GM23338 (cell line): ENCODE results near the gene VPS36. TPM values are rescaled to one million over a fixed set of nuclear protein-coding genes. Genes with fewer than 3 reads are reported as not detected.

Experiments used
- ATAC-seq: fragments of 200-7000 bp; cut with Tn5 transposase; 3 replicates; pipeline ENCODE4 v1.9.1; 2020
- DNase-seq: peaks from one replicate; pipeline ENCODE4 v3.0.0-alpha.2; 2015; ENCODE audit warnings: low spot score
- H2AFZ ChIP-seq: fragments of 200-600 bp; sonication (generic); 2 replicates; pipeline ENCODE4 v1.8.0; 2016; ENCODE audit warnings: antibody characterized with exemption, mild to moderate bottlenecking, moderate library complexity
- H3F3A ChIP-seq: fragments of 200-600 bp; sonication (generic); replicated peaks from 2 replicates; pipeline ENCODE4 v1.8.0; 2017; ENCODE audit warnings: antibody characterized with exemption, mixed run types, low read depth
- H3K27ac ChIP-seq: fragments of 200-600 bp; sonication (generic); 2 replicates; pipeline ENCODE4 v1.6.1; 2016; ENCODE audit warnings: low read depth
- H3K27me3 ChIP-seq: fragments of 200-600 bp; sonication (generic); 2 replicates; pipeline ENCODE4 v1.8.0; 2016; ENCODE audit warnings: mild to moderate bottlenecking, mixed run types, moderate library complexity; ENCODE audit not compliant: insufficient read depth
- H3K36me3 ChIP-seq: fragments of 200-600 bp; sonication (generic); 2 replicates; pipeline ENCODE4 v1.8.0; 2016; ENCODE audit warnings: mild to moderate bottlenecking; ENCODE audit not compliant: insufficient read depth
- H3K4me1 ChIP-seq: fragments of 200-600 bp; sonication (generic); 2 replicates; pipeline ENCODE4 v1.8.0; 2016; ENCODE audit warnings: mild to moderate bottlenecking, moderate library complexity; ENCODE audit not compliant: insufficient read depth
- H3K4me2 ChIP-seq: fragments of 200-600 bp; sonication (generic); 2 replicates; pipeline ENCODE4 v1.7.1; 2017; ENCODE audit warnings: mixed run types
- H3K4me3 ChIP-seq: fragments of 200-600 bp; sonication (generic); 2 replicates; pipeline ENCODE4 v1.6.1; 2016; ENCODE audit warnings: mixed run types
- H3K79me2 ChIP-seq: fragments of 200-600 bp; sonication (generic); replicated peaks from 2 replicates; pipeline ENCODE4 v1.8.0; 2017; ENCODE audit warnings: mild to moderate bottlenecking; ENCODE audit not compliant: insufficient read depth
- H3K9me2 ChIP-seq: fragments of 200-600 bp; sonication (generic); 2 replicates; pipeline ENCODE4 v1.8.0; 2017; ENCODE audit not compliant: insufficient read depth
- H4K20me1 ChIP-seq: fragments of 200-600 bp; sonication (generic); replicated peaks from 2 replicates; pipeline ENCODE4 v1.8.0; 2017; ENCODE audit warnings: mild to moderate bottlenecking; ENCODE audit not compliant: insufficient read depth
- H3K27ac Mint-ChIP-seq: 2 replicates; pipeline ENCODE4 v1.8.0; 2020; ENCODE audit warnings: inconsistent platforms, mild to moderate bottlenecking, moderate library complexity, mixed read lengths
- H3K27me3 Mint-ChIP-seq: 3 replicates; pipeline ENCODE4 v1.8.0; 2022; ENCODE audit warnings: low read depth, mild to moderate bottlenecking, moderate library complexity, mixed read lengths, inconsistent platforms; ENCODE audit not compliant: insufficient read depth, poor library complexity
- H3K36me3 Mint-ChIP-seq: 3 replicates; pipeline ENCODE4 v1.8.0; 2021; ENCODE audit warnings: low read depth, mild to moderate bottlenecking, inconsistent platforms, moderate library complexity, mixed read lengths
- H3K4me1 Mint-ChIP-seq: 3 replicates; pipeline ENCODE4 v1.8.0; 2020; ENCODE audit warnings: mild to moderate bottlenecking, inconsistent platforms, mixed read lengths
- H3K4me3 Mint-ChIP-seq: 3 replicates; pipeline ENCODE4 v1.8.0; 2021; ENCODE audit warnings: moderate library complexity, mild to moderate bottlenecking, inconsistent platforms, mixed read lengths
- H3K9me3 Mint-ChIP-seq: 3 replicates; pipeline ENCODE4 v1.8.0; 2020; ENCODE audit warnings: moderate library complexity, mild to moderate bottlenecking, inconsistent platforms, mixed read lengths
- CREB1 ChIP-seq: fragments of 250-450 bp; sonication (Bioruptor Pico); IDR thresholded peaks from 2 replicates; pipeline ENCODE4 v1.5.0; 2020; ENCODE audit warnings: low read depth, mild to moderate bottlenecking, moderate library complexity
- EZH2phosphoT487 ChIP-seq: fragments of 200-600 bp; sonication (generic); IDR thresholded peaks from one replicate; pipeline ENCODE4 v1.8.1; 2018; ENCODE audit warnings: antibody characterized with exemption; ENCODE audit not compliant: unreplicated experiment
- NANOG ChIP-seq: IDR thresholded peaks from 2 replicates; pipeline ENCODE4 v1.6.1; 2016; ENCODE audit warnings: antibody characterized with exemption, borderline replicate concordance
- ZNF462 ChIP-seq: fragments of 250-450 bp; sonication (Bioruptor Pico); IDR thresholded peaks from 2 replicates; pipeline ENCODE4 v1.5.0; 2020; ENCODE audit warnings: mild to moderate bottlenecking, moderate library complexity
- polyA plus RNA-seq: library from polyadenylated mRNA; unstranded; fragments of >200 nt; fragmentation: Nextera tagmentation; extraction: Ambion mirVana; gene quantifications from 2 replicates; pipeline ENCODE4 v1.2.1, GENCODE V29; 2016
- total RNA-seq: library from RNA; depleted of rRNA; stranded (reverse); fragments of >200 nt; shearing (Covaris generic); gene quantifications from 2 replicates; pipeline ENCODE4 v1.2.3, GENCODE V29; 2014
- TF ChIP-seq, protein P1 (sequence below), 2 experiments: fragments of 200-600 bp in 1 of 2; sonication (generic) in 1 of 2; conservative IDR thresholded peaks; 2 replicates each; pipeline versions ENCODE4 v1.5.1 to v1.6.1; 2016 to 2017; ENCODE audit warnings: antibody characterized with exemption in 2 of 2, low read depth in 2 of 2, mild to moderate bottlenecking in 2 of 2, moderate library complexity in 1 of 2
- TF ChIP-seq, protein P2 (sequence below): IDR thresholded peaks from one replicate; pipeline ENCODE4 v1.6.1; 2018; ENCODE audit warnings: antibody characterized with exemption; ENCODE audit not compliant: unreplicated experiment

Gene VPS36
- total and polyA plus RNA-seq, 2 experiments from 2014 or later = 28.9 to 36.2 TPM

DNA sequence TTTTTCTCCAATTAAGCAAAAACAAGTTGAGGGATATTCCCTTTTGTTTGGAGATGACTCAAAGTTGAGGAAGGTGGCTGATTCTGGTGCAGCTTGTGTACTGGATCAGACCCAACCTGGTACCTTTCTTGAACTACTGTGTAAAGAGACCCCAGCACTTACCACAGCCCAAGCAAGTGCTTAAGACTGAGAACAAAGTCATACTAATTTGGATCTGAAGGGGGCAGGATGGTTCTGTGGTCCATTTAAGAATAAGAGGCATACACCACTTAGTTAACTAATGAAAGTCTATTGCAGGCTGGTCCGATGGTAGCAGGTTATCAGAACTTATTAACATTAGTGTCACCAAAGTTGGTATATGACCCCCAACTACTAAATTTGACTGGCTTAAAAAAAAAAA lies 50.7 kb downstream of the VPS36 start:
- Mint-ChIP-seq H3K9me3 (no peaks in the 10 kb centered on the region), H3K36me3 (no peaks in the 10 kb centered on the region), H3K27ac (no peak overlapping the region), H3K4me1 (no peaks in the 10 kb centered on the region; the same call in 2 of the 3 replicates), H3K4me3 (no peak overlapping the region), H3K27me3 (peaks cover 6% of the 10 kb centered on the region)
- Histone ChIP-seq H3K79me2 (no peaks in the 10 kb centered on the region), H3K4me2 (no peak overlapping the region), H3K27me3 (peaks cover 12% of the 10 kb centered on the region), H3F3A (no peaks in the 10 kb centered on the region), H3K9me2 (no peaks in the 10 kb centered on the region), H3K36me3 (no peaks in the 10 kb centered on the region), H4K20me1 (no peaks in the 10 kb centered on the region), H2AFZ (no peak overlapping the region), H3K4me3 (no peak overlapping the region), H3K4me1 (no peaks in the 10 kb centered on the region), H3K27ac (no peak overlapping the region)
- ATAC-seq (0 out of 3 replicates have a peak, but pooled peaks have one; percentile 45), DNase-seq (peak; percentile 22)
- TF ChIP-seq ZNF462 = no peak
- TF ChIP-seq, protein P1, sequence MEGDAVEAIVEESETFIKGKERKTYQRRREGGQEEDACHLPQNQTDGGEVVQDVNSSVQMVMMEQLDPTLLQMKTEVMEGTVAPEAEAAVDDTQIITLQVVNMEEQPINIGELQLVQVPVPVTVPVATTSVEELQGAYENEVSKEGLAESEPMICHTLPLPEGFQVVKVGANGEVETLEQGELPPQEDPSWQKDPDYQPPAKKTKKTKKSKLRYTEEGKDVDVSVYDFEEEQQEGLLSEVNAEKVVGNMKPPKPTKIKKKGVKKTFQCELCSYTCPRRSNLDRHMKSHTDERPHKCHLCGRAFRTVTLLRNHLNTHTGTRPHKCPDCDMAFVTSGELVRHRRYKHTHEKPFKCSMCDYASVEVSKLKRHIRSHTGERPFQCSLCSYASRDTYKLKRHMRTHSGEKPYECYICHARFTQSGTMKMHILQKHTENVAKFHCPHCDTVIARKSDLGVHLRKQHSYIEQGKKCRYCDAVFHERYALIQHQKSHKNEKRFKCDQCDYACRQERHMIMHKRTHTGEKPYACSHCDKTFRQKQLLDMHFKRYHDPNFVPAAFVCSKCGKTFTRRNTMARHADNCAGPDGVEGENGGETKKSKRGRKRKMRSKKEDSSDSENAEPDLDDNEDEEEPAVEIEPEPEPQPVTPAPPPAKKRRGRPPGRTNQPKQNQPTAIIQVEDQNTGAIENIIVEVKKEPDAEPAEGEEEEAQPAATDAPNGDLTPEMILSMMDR (conservative IDR thresholded peaks at IDR 0.05; ENCODE audit: low read depth in 2 of 2) = peak; percentile 32 to 37
- TF ChIP-seq NANOG = no peak
- TF ChIP-seq, protein P2, sequence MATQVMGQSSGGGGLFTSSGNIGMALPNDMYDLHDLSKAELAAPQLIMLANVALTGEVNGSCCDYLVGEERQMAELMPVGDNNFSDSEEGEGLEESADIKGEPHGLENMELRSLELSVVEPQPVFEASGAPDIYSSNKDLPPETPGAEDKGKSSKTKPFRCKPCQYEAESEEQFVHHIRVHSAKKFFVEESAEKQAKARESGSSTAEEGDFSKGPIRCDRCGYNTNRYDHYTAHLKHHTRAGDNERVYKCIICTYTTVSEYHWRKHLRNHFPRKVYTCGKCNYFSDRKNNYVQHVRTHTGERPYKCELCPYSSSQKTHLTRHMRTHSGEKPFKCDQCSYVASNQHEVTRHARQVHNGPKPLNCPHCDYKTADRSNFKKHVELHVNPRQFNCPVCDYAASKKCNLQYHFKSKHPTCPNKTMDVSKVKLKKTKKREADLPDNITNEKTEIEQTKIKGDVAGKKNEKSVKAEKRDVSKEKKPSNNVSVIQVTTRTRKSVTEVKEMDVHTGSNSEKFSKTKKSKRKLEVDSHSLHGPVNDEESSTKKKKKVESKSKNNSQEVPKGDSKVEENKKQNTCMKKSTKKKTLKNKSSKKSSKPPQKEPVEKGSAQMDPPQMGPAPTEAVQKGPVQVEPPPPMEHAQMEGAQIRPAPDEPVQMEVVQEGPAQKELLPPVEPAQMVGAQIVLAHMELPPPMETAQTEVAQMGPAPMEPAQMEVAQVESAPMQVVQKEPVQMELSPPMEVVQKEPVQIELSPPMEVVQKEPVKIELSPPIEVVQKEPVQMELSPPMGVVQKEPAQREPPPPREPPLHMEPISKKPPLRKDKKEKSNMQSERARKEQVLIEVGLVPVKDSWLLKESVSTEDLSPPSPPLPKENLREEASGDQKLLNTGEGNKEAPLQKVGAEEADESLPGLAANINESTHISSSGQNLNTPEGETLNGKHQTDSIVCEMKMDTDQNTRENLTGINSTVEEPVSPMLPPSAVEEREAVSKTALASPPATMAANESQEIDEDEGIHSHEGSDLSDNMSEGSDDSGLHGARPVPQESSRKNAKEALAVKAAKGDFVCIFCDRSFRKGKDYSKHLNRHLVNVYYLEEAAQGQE = no peak
- no peak for TF ChIP-seq EZH2phosphoT487
- no peak for TF ChIP-seq CREB1
